Astrocyte (in vitro differentiated cells and primary cell): Measurements from ENCODE around the gene PRDX3. TPM values are rescaled to one million over a fixed set of nuclear protein-coding genes. Genes with fewer than 3 reads are reported as not detected.

Experiments
- DNase-seq: peaks from one replicate; pipeline ENCODE4 v3.0.0-alpha.2; 2010; ENCODE audit warnings: low read depth
- FAIRE-seq: peaks from 2 replicates; lab custom pipeline; 2011; peaks lifted over from hg19 to GRCh38; lab: Jason Lieb, UNC
- H2AFZ ChIP-seq: 2 replicates; pipeline ENCODE4 v1.6.0; 2012; ENCODE audit warnings: low read depth, low read length, inconsistent platforms
- H3K27ac ChIP-seq: 2 replicates; pipeline ENCODE4 v1.5.1; 2011; ENCODE audit warnings: low read depth, low read length, inconsistent platforms
- H3K27me3 ChIP-seq: 2 replicates; pipeline ENCODE4 v1.6.0; 2011; ENCODE audit warnings: low read length, inconsistent platforms; ENCODE audit not compliant: insufficient read depth
- H3K36me3 ChIP-seq: 2 replicates; pipeline ENCODE4 v1.5.1; 2011; ENCODE audit warnings: low read length, inconsistent platforms; ENCODE audit not compliant: insufficient read depth
- H3K4me1 ChIP-seq: 2 replicates; pipeline ENCODE4 v1.5.1; 2011; ENCODE audit warnings: low read length, inconsistent platforms; ENCODE audit not compliant: insufficient read depth
- H3K4me2 ChIP-seq: 2 replicates; pipeline ENCODE4 v1.6.0; 2012; ENCODE audit warnings: low read length, inconsistent platforms
- H3K4me3 ChIP-seq: 2 replicates; pipeline ENCODE4 v1.5.1; 2011; ENCODE audit warnings: low read depth, mild to moderate bottlenecking, low read length, inconsistent platforms; ENCODE audit not compliant: insufficient read depth
- H3K79me2 ChIP-seq: 2 replicates; pipeline ENCODE4 v1.6.0; 2012; ENCODE audit warnings: mild to moderate bottlenecking, low read length, inconsistent platforms; ENCODE audit not compliant: insufficient read depth
- H3K9ac ChIP-seq: 2 replicates; pipeline ENCODE4 v1.6.0; 2012; ENCODE audit warnings: mild to moderate bottlenecking, low read length, inconsistent platforms
- H3K9me3 ChIP-seq: 2 replicates; pipeline ENCODE4 v1.5.1; 2012; ENCODE audit warnings: low read depth, mild to moderate bottlenecking, low read length, inconsistent platforms; ENCODE audit not compliant: insufficient read depth
- H4K20me1 ChIP-seq: 2 replicates; pipeline ENCODE4 v1.6.0; 2012; ENCODE audit warnings: low read length, inconsistent platforms; ENCODE audit not compliant: insufficient read depth
- H3K27ac Mint-ChIP-seq: one replicate; pipeline ENCODE4 v1.8.0; 2021; ENCODE audit warnings: mild to moderate bottlenecking, mixed read lengths; ENCODE audit not compliant: unreplicated experiment
- H3K27me3 Mint-ChIP-seq: one replicate; pipeline ENCODE4 v1.8.0; 2021; ENCODE audit warnings: low read depth, mixed read lengths; ENCODE audit not compliant: unreplicated experiment
- H3K36me3 Mint-ChIP-seq: one replicate; pipeline ENCODE4 v1.8.0; 2021; ENCODE audit warnings: low read depth, mixed read lengths; ENCODE audit not compliant: unreplicated experiment
- H3K4me1 Mint-ChIP-seq: one replicate; pipeline ENCODE4 v1.8.0; 2021; ENCODE audit warnings: low read depth, mixed read lengths; ENCODE audit not compliant: unreplicated experiment
- H3K4me3 Mint-ChIP-seq: one replicate; pipeline ENCODE4 v1.8.0; 2021; ENCODE audit warnings: mild to moderate bottlenecking, moderate library complexity, mixed read lengths; ENCODE audit not compliant: unreplicated experiment
- H3K9me3 Mint-ChIP-seq: one replicate; pipeline ENCODE4 v1.8.0; 2021; ENCODE audit warnings: mild to moderate bottlenecking, mixed read lengths; ENCODE audit not compliant: unreplicated experiment
- EZH2 ChIP-seq: IDR thresholded peaks from 2 replicates; pipeline ENCODE4 v1.6.1; 2012; ENCODE audit warnings: mild to moderate bottlenecking, low read length, inconsistent platforms; ENCODE audit not compliant: insufficient read depth
- total RNA-seq: library from RNA; stranded (reverse); gene quantifications from 2 replicates; pipeline ENCODE4 v1.2.1, GENCODE V29; 2021
- TF ChIP-seq, protein P1 (sequence below): IDR thresholded peaks from 2 replicates; pipeline ENCODE4 v1.5.1; 2011; ENCODE audit warnings: low read depth, mild to moderate bottlenecking, inconsistent platforms, low read length, moderate library complexity; ENCODE audit not compliant: insufficient read depth

The PRDX3 gene
- total RNA-seq, 1 donor from 2014 or later: 127 TPM

DNA sequence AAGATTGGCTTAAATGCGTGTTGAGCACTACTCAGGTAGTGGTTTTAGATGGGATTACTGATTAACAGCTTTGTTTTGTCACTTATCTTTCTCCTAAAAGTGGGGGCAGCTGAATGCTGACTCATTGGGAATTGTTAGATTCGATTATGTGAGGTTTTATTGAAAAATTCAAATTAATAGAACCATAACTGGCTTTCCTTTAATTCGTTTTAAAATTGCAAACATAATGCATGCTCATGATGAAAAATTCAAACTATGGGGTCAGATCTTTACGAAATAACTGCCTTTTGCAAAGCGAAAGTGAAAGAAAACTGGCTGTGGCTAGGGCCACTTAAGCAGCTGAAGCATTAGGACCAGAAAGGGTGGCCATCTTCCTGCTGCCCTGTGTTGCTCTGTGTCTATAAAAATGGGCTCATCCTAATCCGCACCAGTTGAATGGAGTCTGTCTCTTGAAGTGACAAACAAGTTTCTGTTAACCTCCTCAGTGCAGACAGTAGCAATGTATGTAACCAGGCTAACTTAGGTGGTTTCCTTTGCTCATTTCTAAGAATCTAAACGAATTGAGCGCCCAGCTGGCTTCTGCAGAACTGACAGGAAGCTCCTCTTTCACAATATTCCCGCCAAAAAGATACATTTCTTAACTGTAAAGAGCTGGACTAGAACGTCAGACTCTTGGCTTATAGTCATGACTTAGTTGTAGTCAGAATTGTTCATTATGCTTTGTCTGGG, 46.9 kb downstream of the PRDX3 start:
- Mint-ChIP-seq H3K4me3 (no peak overlapping the region), H3K9me3 (no peaks in the 10 kb centered on the region), H3K36me3 (peaks cover 22% of the 10 kb centered on the region), H3K27ac (peak overlapping the region; percentile 87), H3K4me1 (peaks cover 11% of the 10 kb centered on the region), H3K27me3 (no peaks in the 10 kb centered on the region)
- Histone ChIP-seq H3K79me2 (no peaks in the 10 kb centered on the region), H3K27me3 (no peaks in the 10 kb centered on the region), H3K36me3 (peaks cover 9% of the 10 kb centered on the region), H2AFZ (no peak overlapping the region), H3K9me3 (no peaks in the 10 kb centered on the region), H3K4me2 (no peak overlapping the region), H3K4me3 (no peak overlapping the region), H3K9ac (no peak overlapping the region), H3K4me1 (no peaks in the 10 kb centered on the region), H3K27ac (no peak overlapping the region), H4K20me1 (no peaks in the 10 kb centered on the region)
- FAIRE-seq: no peak
- no peak for DNase-seq
- TF ChIP-seq, protein P1, sequence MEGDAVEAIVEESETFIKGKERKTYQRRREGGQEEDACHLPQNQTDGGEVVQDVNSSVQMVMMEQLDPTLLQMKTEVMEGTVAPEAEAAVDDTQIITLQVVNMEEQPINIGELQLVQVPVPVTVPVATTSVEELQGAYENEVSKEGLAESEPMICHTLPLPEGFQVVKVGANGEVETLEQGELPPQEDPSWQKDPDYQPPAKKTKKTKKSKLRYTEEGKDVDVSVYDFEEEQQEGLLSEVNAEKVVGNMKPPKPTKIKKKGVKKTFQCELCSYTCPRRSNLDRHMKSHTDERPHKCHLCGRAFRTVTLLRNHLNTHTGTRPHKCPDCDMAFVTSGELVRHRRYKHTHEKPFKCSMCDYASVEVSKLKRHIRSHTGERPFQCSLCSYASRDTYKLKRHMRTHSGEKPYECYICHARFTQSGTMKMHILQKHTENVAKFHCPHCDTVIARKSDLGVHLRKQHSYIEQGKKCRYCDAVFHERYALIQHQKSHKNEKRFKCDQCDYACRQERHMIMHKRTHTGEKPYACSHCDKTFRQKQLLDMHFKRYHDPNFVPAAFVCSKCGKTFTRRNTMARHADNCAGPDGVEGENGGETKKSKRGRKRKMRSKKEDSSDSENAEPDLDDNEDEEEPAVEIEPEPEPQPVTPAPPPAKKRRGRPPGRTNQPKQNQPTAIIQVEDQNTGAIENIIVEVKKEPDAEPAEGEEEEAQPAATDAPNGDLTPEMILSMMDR: no peak
- TF ChIP-seq EZH2: no peak

DNA sequence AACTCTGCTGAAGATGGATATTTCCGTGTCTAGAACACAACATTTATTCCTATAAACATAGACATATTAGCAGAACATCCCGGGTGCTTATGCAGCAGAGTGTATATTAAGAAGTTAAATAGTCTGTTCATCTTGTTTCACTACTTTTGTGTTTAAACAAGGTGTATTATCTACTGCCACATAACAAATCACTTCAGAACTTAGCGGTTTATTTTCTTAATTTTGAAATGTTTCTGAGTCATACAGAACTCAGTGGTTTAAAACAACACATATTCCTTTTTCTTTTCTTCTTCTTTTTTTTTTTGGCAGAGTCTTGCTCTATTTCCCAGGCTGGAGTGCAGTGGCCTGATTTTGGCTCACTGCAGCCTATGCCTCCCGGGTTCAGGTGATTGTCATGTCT, 48.9 kb downstream of the PRDX3 start:
- Histone ChIP-seq H3K36me3 (peaks cover 12% of the 10 kb centered on the region), H3K4me1 (no peaks in the 10 kb centered on the region), H3K27ac (no peak overlapping the region), H4K20me1 (no peaks in the 10 kb centered on the region), H3K79me2 (no peaks in the 10 kb centered on the region), H3K9me3 (no peaks in the 10 kb centered on the region), H3K4me2 (no peak overlapping the region), H2AFZ (no peak overlapping the region), H3K27me3 (no peaks in the 10 kb centered on the region), H3K9ac (no peak overlapping the region), H3K4me3 (no peak overlapping the region)
- Mint-ChIP-seq H3K27me3 (no peaks in the 10 kb centered on the region), H3K9me3 (peaks cover 2% of the 10 kb centered on the region), H3K36me3 (peaks cover 30% of the 10 kb centered on the region), H3K27ac (no peak overlapping the region), H3K4me3 (no peak overlapping the region), H3K4me1 (peaks cover 9% of the 10 kb centered on the region)
- DNase-seq (peak; percentile 27), FAIRE-seq (no peak)
- TF ChIP-seq, protein P1: no peak
- TF ChIP-seq EZH2: no peak

DNA sequence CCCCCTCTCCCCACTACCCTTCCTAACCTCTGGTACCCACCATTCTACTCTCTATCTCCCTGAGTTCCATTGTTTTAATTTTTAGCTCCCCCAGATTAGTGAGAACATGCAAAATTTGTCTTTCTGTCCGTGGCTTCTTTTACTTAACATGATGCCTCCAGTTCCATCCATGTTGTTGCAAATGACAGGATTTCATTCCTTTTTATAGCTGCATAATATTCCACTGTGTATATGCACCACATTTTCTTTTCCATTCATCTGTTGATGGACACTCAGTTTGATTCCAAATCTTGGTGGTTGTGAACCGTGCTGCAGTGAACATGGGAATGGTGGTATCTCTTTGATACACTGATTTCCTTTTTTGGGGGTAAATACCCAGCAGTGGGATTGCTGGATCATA, 52.7 kb downstream of the PRDX3 start:
- Histone ChIP-seq H3K36me3 (peaks cover 17% of the 10 kb centered on the region), H3K79me2 (no peaks in the 10 kb centered on the region), H3K27me3 (no peaks in the 10 kb centered on the region), H3K4me3 (no peak overlapping the region), H3K9ac (no peak overlapping the region), H2AFZ (no peak overlapping the region), H3K4me1 (no peaks in the 10 kb centered on the region), H3K4me2 (no peak overlapping the region), H4K20me1 (no peaks in the 10 kb centered on the region), H3K27ac (no peak overlapping the region), H3K9me3 (no peaks in the 10 kb centered on the region)
- Mint-ChIP-seq H3K36me3 (peaks cover 27% of the 10 kb centered on the region), H3K9me3 (peaks cover 2% of the 10 kb centered on the region), H3K4me3 (no peak overlapping the region), H3K27ac (no peak overlapping the region), H3K4me1 (peaks cover 3% of the 10 kb centered on the region), H3K27me3 (no peaks in the 10 kb centered on the region)
- FAIRE-seq (no peak), DNase-seq (no peak)
- TF ChIP-seq, protein P1: no peak
- TF ChIP-seq EZH2: no peak
